HEK293 (cell line): ENCODE measurements around the gene KLRG1.

Source experiments
- AEBP2 ChIP-seq: fragments of 450-650 bp; formaldehyde crosslinking; IDR thresholded peaks from 2 replicates; pipeline ENCODE4 v1.5.1; 2016; ENCODE audit warnings: missing biosample characterization, missing genetic modification characterization, borderline replicate concordance
- CTCF ChIP-seq: fragments of 450-650 bp; formaldehyde crosslinking; IDR thresholded peaks from 2 replicates; pipeline ENCODE4 v1.5.1; 2016; ENCODE audit warnings: missing biosample characterization, missing genetic modification characterization
- FEZF1 ChIP-seq: fragments of 450-650 bp; formaldehyde crosslinking; IDR thresholded peaks from 2 replicates; pipeline ENCODE4 v1.5.1; 2016; ENCODE audit warnings: missing biosample characterization, missing genetic modification characterization
- SALL2 ChIP-seq: fragments of 450-650 bp; formaldehyde crosslinking; IDR thresholded peaks from 2 replicates; pipeline ENCODE4 v1.5.0; 2017; ENCODE audit warnings: missing biosample characterization, mild to moderate bottlenecking, missing genetic modification characterization, borderline replicate concordance
- ZBTB7A ChIP-seq: fragments of 450-650 bp; formaldehyde crosslinking; IDR thresholded peaks from 2 replicates; pipeline ENCODE4 v1.5.1; 2016; ENCODE audit warnings: low read depth, missing biosample characterization, missing genetic modification characterization
- ZFHX2 ChIP-seq: fragments of 450-650 bp; formaldehyde crosslinking; conservative IDR thresholded peaks from 2 replicates; pipeline ENCODE4 v1.5.1; 2016; ENCODE audit warnings: missing biosample characterization, missing genetic modification characterization
- ZNF518A ChIP-seq: fragments of 450-650 bp; formaldehyde crosslinking; conservative IDR thresholded peaks from 2 replicates; pipeline ENCODE4 v1.5.1; 2016; ENCODE audit warnings: low read depth, missing biosample characterization, missing genetic modification characterization
- ZNF548 ChIP-seq: fragments of 450-650 bp; formaldehyde crosslinking; IDR thresholded peaks from 2 replicates; pipeline ENCODE4 v1.5.1; 2016; ENCODE audit warnings: missing biosample characterization, missing genetic modification characterization
- ZNF555 ChIP-seq: fragments of 450-650 bp; formaldehyde crosslinking; conservative IDR thresholded peaks from 2 replicates; pipeline ENCODE4 v1.5.1; 2017; ENCODE audit warnings: missing biosample characterization, mild to moderate bottlenecking, missing genetic modification characterization, inconsistent platforms
- ZNF645 ChIP-seq: fragments of 450-650 bp; formaldehyde crosslinking; IDR thresholded peaks from 2 replicates; pipeline ENCODE4; 2016; ENCODE audit warnings: missing biosample characterization, missing genetic modification characterization
- ZNF660 ChIP-seq: fragments of 450-650 bp; IDR thresholded peaks from 2 replicates; pipeline ENCODE4 v1.5.1; 2018; ENCODE audit warnings: missing biosample characterization, mild to moderate bottlenecking, missing genetic modification characterization
- TF ChIP-seq, protein P1 (sequence below): fragments of 450-650 bp; formaldehyde crosslinking; IDR thresholded peaks from 2 replicates; pipeline ENCODE4 v1.5.1; 2016; ENCODE audit warnings: missing biosample characterization, missing genetic modification characterization
- TF ChIP-seq, protein P2 (sequence below): fragments of 450-650 bp; formaldehyde crosslinking; IDR thresholded peaks from 2 replicates; pipeline ENCODE4 v1.5.1; 2016; ENCODE audit warnings: missing biosample characterization, missing genetic modification characterization
- TF ChIP-seq, protein P3 (sequence below): fragments of 450-650 bp; formaldehyde crosslinking; IDR thresholded peaks from 2 replicates; pipeline ENCODE4 v1.5.1; 2017; ENCODE audit warnings: missing biosample characterization, missing genetic modification characterization

- TF ChIP-seq ZNF555, result no peak
- TF ChIP-seq CTCF (tag by site-specific recombination), result no peak
- no peak for TF ChIP-seq ZBTB7A
- TF ChIP-seq, protein P1, sequence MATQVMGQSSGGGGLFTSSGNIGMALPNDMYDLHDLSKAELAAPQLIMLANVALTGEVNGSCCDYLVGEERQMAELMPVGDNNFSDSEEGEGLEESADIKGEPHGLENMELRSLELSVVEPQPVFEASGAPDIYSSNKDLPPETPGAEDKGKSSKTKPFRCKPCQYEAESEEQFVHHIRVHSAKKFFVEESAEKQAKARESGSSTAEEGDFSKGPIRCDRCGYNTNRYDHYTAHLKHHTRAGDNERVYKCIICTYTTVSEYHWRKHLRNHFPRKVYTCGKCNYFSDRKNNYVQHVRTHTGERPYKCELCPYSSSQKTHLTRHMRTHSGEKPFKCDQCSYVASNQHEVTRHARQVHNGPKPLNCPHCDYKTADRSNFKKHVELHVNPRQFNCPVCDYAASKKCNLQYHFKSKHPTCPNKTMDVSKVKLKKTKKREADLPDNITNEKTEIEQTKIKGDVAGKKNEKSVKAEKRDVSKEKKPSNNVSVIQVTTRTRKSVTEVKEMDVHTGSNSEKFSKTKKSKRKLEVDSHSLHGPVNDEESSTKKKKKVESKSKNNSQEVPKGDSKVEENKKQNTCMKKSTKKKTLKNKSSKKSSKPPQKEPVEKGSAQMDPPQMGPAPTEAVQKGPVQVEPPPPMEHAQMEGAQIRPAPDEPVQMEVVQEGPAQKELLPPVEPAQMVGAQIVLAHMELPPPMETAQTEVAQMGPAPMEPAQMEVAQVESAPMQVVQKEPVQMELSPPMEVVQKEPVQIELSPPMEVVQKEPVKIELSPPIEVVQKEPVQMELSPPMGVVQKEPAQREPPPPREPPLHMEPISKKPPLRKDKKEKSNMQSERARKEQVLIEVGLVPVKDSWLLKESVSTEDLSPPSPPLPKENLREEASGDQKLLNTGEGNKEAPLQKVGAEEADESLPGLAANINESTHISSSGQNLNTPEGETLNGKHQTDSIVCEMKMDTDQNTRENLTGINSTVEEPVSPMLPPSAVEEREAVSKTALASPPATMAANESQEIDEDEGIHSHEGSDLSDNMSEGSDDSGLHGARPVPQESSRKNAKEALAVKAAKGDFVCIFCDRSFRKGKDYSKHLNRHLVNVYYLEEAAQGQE, result no peak
- no peak for TF ChIP-seq FEZF1
- TF ChIP-seq ZNF518A (tag by site-specific recombination), result no peak
- no peak for TF ChIP-seq ZNF645 (tag by site-specific recombination)
- no peak for TF ChIP-seq ZNF660 (tag by site-specific recombination)
- TF ChIP-seq, protein P2, sequence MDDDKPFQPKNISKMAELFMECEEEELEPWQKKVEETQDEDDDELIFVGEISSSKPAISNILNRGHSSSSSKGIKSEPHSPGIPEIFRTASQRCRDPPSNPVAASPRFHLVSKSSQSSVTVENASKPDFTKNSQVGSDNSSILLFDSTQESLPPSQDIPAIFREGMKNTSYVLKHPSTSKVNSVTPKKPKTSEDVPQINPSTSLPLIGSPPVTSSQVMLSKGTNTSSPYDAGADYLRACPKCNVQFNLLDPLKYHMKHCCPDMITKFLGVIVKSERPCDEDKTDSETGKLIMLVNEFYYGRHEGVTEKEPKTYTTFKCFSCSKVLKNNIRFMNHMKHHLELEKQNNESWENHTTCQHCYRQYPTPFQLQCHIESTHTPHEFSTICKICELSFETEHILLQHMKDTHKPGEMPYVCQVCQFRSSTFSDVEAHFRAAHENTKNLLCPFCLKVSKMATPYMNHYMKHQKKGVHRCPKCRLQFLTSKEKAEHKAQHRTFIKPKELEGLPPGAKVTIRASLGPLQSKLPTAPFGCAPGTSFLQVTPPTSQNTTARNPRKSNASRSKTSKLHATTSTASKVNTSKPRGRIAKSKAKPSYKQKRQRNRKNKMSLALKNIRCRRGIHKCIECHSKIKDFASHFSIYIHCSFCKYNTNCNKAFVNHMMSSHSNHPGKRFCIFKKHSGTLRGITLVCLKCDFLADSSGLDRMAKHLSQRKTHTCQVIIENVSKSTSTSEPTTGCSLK (tag by site-specific recombination), result no peak
- no peak for TF ChIP-seq AEBP2 (tag by site-specific recombination)
- TF ChIP-seq ZFHX2 (tag by site-specific recombination), result no peak
- no peak for TF ChIP-seq SALL2 (tag by site-specific recombination)
- no peak for TF ChIP-seq ZNF548 (tag by site-specific recombination)
- TF ChIP-seq, protein P3, sequence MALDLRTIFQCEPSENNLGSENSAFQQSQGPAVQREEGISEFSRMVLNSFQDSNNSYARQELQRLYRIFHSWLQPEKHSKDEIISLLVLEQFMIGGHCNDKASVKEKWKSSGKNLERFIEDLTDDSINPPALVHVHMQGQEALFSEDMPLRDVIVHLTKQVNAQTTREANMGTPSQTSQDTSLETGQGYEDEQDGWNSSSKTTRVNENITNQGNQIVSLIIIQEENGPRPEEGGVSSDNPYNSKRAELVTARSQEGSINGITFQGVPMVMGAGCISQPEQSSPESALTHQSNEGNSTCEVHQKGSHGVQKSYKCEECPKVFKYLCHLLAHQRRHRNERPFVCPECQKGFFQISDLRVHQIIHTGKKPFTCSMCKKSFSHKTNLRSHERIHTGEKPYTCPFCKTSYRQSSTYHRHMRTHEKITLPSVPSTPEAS (tag by site-specific recombination), result no peak
Observed at GRCh38 chr12:8956772-8957171, 32.6 kb upstream of the KLRG1 start.
